Measurements from ENCODE around the gene ARL16. TPM values are rescaled to one million over a fixed set of nuclear protein-coding genes. Genes with fewer than 3 reads are reported as not detected.

ARL16 gene
- total and polyA plus RNA-seq, 2 experiments from 2014 or later, result 40.4 to 54.9 TPM

GRCh38 chr17:81635431-81635830 lies 48.2 kb downstream of the ARL16 start:
- ATAC-seq, result no peak
- peak overlapping the region; percentile 96 for H3K4me3 Mint-ChIP-seq
- peaks cover 4% of the 10 kb centered on the region for H3K27me3 Mint-ChIP-seq (ENCODE audit: insufficient read depth, low read depth, poor library complexity)
- H3K9me3 Mint-ChIP-seq, result no peaks in the 10 kb centered on the region; the same call in 2 of the 3 replicates
- Histone ChIP-seq H2AFZ (no peak overlapping the region), H3K9me2 (ENCODE audit: insufficient read depth) (no peaks in the 10 kb centered on the region), H3K27ac (ENCODE audit: low read depth) (peak overlapping the region; percentile 92; the same call in 1 of the 2 replicates), H3K4me2 (peak overlapping the region; percentile 99), H3F3A (replicated peaks; ENCODE audit: low read depth) (peaks cover 13% of the 10 kb centered on the region; the same call in 1 of the 2 replicates), H3K79me2 (replicated peaks; ENCODE audit: insufficient read depth) (peaks cover 60% of the 10 kb centered on the region), H3K27me3 (ENCODE audit: insufficient read depth) (no peaks in the 10 kb centered on the region), H3K4me1 (ENCODE audit: insufficient read depth) (peaks cover 7% of the 10 kb centered on the region), H4K20me1 (replicated peaks; ENCODE audit: insufficient read depth) (peaks cover 34% of the 10 kb centered on the region), H3K4me3 (peak overlapping the region; percentile 99), H3K36me3 (ENCODE audit: insufficient read depth) (peaks cover 2% of the 10 kb centered on the region; the same call in 1 of the 2 replicates)
- TF ChIP-seq ETS1 (IDR thresholded peaks at IDR 0.05) (no peak), REST (IDR thresholded peaks at IDR 0.05; ENCODE audit: unreplicated experiment) (no peak), STAT1 (IDR thresholded peaks at IDR 0.05; ENCODE audit: unreplicated experiment) (no peak), EZH2 (IDR thresholded peaks at IDR 0.05; ENCODE audit: low read depth, unreplicated experiment) (no peak), CREB1 (CRISPR knock-in tag; IDR thresholded peaks at IDR 0.05; ENCODE audit: low read depth) (no peak), POLR2AphosphoS5 (IDR thresholded peaks at IDR 0.05; ENCODE audit: low read depth) (no peak), EZH2phosphoT487 (IDR thresholded peaks at IDR 0.05; ENCODE audit: unreplicated experiment) (no peak), NANOG (IDR thresholded peaks at IDR 0.05; ENCODE audit: borderline replicate concordance) (no peak), CTCF (conservative IDR thresholded peaks at IDR 0.05; ENCODE audit: low read depth in 2 of 2) (no peak), ZNF331 (CRISPR knock-in tag; IDR thresholded peaks at IDR 0.05; ENCODE audit: low read depth) (no peak), JUNB (IDR thresholded peaks at IDR 0.05; ENCODE audit: unreplicated experiment) (no peak), ZNF114 (CRISPR knock-in tag; IDR thresholded peaks at IDR 0.05) (no peak), ZNF462 (CRISPR knock-in tag; IDR thresholded peaks at IDR 0.05) (no peak)
- peaks cover 14% of the 10 kb centered on the region for H3K4me1 Mint-ChIP-seq
- peaks cover 19% of the 10 kb centered on the region for H3K36me3 Mint-ChIP-seq (ENCODE audit: low read depth)
- peak overlapping the region; percentile 97 for H3K27ac Mint-ChIP-seq
- DNase-seq (ENCODE audit: low spot score), result no peak

Measured in GM23338 (cell line).